Activated CD8-positive, alpha-beta T cell treated with anti-CD3 and anti-CD28 coated beads for 36 hours (primary cell): Measurements from ENCODE around the gene GNGT1. TPM values are rescaled to one million over a fixed set of nuclear protein-coding genes. Genes with fewer than 3 reads are reported as not detected.

ENCODE experiments used
- ATAC-seq: fragments of 200-7000 bp; cut with Tn5 transposase; one replicate; pipeline ENCODE4 v1.10.0; 2021; ENCODE audit warnings: mild to moderate bottlenecking, moderate library complexity
- CTCF ChIA-PET: fragments of 350-600 bp; sonication (Branson Sonifier 250); formaldehyde crosslinking; loops from one replicate; lab custom pipeline; 2021; ENCODE audit warnings: antibody characterized with exemption; lab: Charles Lee
- POLR2A ChIA-PET: fragments of 350-600 bp; sonication (Branson Sonifier 250); formaldehyde crosslinking; loops from one replicate; lab custom pipeline; 2021; ENCODE audit warnings: antibody characterized with exemption; lab: Charles Lee
- DNase-seq: peaks from one replicate; pipeline ENCODE4 v3.0.0-alpha.2; 2020
- H3K27ac Mint-ChIP-seq: one replicate; pipeline ENCODE4 v1.8.0; 2021; ENCODE audit warnings: mild to moderate bottlenecking, mixed read lengths
- H3K27me3 Mint-ChIP-seq: one replicate; pipeline ENCODE4 v1.8.0; 2021; ENCODE audit warnings: mixed read lengths
- H3K36me3 Mint-ChIP-seq: one replicate; pipeline ENCODE4 v1.8.0; 2021; ENCODE audit warnings: low read depth, mixed read lengths
- H3K4me1 Mint-ChIP-seq: one replicate; pipeline ENCODE4 v1.8.0; 2021; ENCODE audit warnings: low read depth, mixed read lengths
- H3K4me3 Mint-ChIP-seq: one replicate; pipeline ENCODE4 v1.8.0; 2021; ENCODE audit warnings: mild to moderate bottlenecking, moderate library complexity, mixed read lengths
- H3K9me3 Mint-ChIP-seq: one replicate; pipeline ENCODE4 v1.8.0; 2021; ENCODE audit warnings: mixed read lengths
- CTCF ChIP-seq: fragments of 200-600 bp; IDR thresholded peaks from one replicate; pipeline ENCODE4 v1.8.0; 2022; ENCODE audit warnings: antibody characterized with exemption, mild to moderate bottlenecking
- intact Hi-C: fragments of 100-400 bp; cut with micrococcal nuclease; formaldehyde crosslinking; loops from one replicate; pipeline ENCODE4 v1.10.0; 2022
- total RNA-seq, 2 experiments: library from RNA; stranded (reverse); gene quantifications; one replicate each; pipeline ENCODE4 v1.2.3, GENCODE V29; 2021

Gene GNGT1
- total RNA-seq, 2 experiments from 2014 or later, result not detected

DNA sequence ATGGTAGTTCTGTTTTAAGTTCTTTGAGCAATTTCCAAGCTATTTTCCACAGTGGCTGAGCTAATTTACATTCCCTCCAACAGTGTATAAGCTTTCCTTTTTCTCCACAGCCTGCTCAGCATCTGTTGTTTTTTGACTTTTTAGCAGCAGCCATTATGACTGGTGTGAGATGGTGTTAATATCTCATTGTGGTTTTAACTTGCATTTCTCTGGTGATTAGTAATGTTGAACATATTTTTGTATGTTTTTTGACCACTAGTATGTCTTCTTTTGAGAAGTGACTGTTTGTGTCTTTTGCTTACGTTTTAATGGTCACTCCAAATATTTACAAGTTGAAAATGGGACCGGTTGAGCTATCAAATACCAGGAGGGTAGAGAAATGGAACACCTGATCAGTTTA lies 35.6 kb downstream of the GNGT1 start:
- ChIA-PET POLR2A (no interaction called here), CTCF (no interaction called here)
- Mint-ChIP-seq H3K36me3 (no peaks in the 10 kb centered on the region), H3K27ac (no peak overlapping the region), H3K4me1 (no peaks in the 10 kb centered on the region), H3K9me3 (no peaks in the 10 kb centered on the region), H3K4me3 (no peak overlapping the region), H3K27me3 (peaks cover 10% of the 10 kb centered on the region)
- intact Hi-C loops, result loop anchor here (10.0 kb wide), 1 partner anchor 57 kb away; no protein-coding TSS in a partner anchor
- DNase-seq (no peak), ATAC-seq (no peak)
- no peak for TF ChIP-seq CTCF

GRCh38 chr7:93943816-93944540 lies 37.6 kb downstream of the GNGT1 start:
- no peaks in the 10 kb centered on the region for H3K4me1 Mint-ChIP-seq
- H3K4me3 Mint-ChIP-seq, result no peak overlapping the region
- no peaks in the 10 kb centered on the region for H3K9me3 Mint-ChIP-seq
- intact Hi-C loops, result loop anchor here (10.0 kb wide), 1 partner anchor 59 kb away; no protein-coding TSS in a partner anchor
- TF ChIP-seq CTCF, result no peak
- no peak for DNase-seq
- no peaks in the 10 kb centered on the region for H3K36me3 Mint-ChIP-seq
- H3K27me3 Mint-ChIP-seq, result peaks cover 10% of the 10 kb centered on the region
- no peak overlapping the region for H3K27ac Mint-ChIP-seq
- no peak for ATAC-seq
- ChIA-PET POLR2A (no interaction called here), CTCF (no interaction called here)

DNA sequence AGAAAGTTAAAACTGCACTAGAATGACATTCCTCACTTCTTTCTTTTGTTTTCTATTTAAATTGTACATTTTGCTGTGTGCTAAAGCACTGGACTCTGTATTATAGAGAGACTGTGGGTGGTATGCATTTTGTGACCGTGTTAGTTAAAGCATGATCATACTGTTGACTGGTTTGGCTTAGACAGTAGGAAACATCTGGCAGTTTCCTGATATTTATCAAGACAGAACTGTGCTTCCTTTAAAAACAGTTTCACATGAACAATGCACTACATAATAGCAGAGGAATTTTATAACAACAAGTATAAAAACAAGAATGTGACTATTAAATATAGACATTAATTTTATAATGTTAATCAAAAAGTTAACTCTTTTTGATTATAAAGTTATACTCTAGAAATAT lies 38.3 kb downstream of the GNGT1 start:
- TF ChIP-seq CTCF, result no peak
- H3K9me3 Mint-ChIP-seq, result no peaks in the 10 kb centered on the region
- intact Hi-C loops, result loop anchor here (10.0 kb wide), 1 partner anchor 60 kb away; no protein-coding TSS in a partner anchor
- peaks cover 10% of the 10 kb centered on the region for H3K27me3 Mint-ChIP-seq
- ATAC-seq (no peak), DNase-seq (no peak)
- H3K4me1 Mint-ChIP-seq, result no peaks in the 10 kb centered on the region
- no peak overlapping the region for H3K27ac Mint-ChIP-seq
- H3K4me3 Mint-ChIP-seq, result no peak overlapping the region
- ChIA-PET POLR2A (no interaction called here), CTCF (no interaction called here)
- H3K36me3 Mint-ChIP-seq, result no peaks in the 10 kb centered on the region

GRCh38 chr7:93945083-93945482 lies 38.7 kb downstream of the GNGT1 start:
- Mint-ChIP-seq H3K9me3 (no peaks in the 10 kb centered on the region), H3K27ac (no peak overlapping the region)

More at GRCh38 chr7:93945083-93945482, 38.7 kb downstream of the GNGT1 start:
- POLR2A ChIA-PET, result interaction anchor here (0.6 kb wide), 1 partner anchor 13 kb away, joined by 3 read pairs; no protein-coding TSS in a partner anchor
- no peak for ATAC-seq
- CTCF ChIA-PET, result no interaction called here
- no peak for TF ChIP-seq CTCF
- Mint-ChIP-seq H3K27me3 (peaks cover 10% of the 10 kb centered on the region), H3K36me3 (no peaks in the 10 kb centered on the region), H3K4me1 (no peaks in the 10 kb centered on the region), H3K4me3 (no peak overlapping the region)
- intact Hi-C loops, result loop anchor here (10.0 kb wide), 1 partner anchor 60 kb away; no protein-coding TSS in a partner anchor
- DNase-seq, result no peak
